Measurements from ENCODE around the gene ASNS.
A peak's percentile ranks its signal among the peaks of the same experiment; 100 is the strongest.

The ASNS gene

DNA sequence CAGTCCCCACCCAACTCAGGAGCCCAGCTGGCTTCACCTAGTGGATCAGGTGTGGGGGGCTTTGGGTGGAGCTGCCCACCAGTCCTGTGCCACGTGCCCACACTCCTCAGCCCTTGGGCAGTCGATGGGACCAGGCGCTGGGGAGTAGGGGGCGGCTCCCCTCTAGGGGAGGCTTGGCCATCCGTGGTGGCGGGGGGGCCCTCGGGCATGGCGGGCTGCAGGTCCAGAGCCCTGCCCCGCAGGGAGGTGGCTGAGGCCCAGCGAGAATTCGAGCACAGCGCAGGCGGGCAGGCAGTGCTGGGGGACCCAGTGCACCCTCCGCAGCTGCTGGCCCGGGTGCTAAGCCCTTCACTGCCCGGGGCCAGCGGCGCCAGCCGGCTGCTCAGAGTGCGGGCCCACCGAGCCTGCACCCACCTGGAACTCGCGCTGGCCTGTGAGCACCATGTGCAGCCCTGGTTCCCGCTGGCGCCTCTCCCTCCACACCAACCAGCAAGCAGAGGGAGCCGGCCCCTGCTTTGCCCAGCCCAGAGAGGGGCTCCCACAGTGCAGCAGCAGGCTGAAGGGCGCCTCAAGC, 29.3 kb downstream of the ASNS start:
- no peak for DNase-seq (ENCODE audit: low read depth)

GRCh38 chr7:97842006-97842405, 30.2 kb downstream of the ASNS start:
- no peak for DNase-seq (ENCODE audit: low read depth)

- peak; percentile 48 for DNase-seq (ENCODE audit: low read depth)
Measured at GRCh38 chr7:97835296-97836138, 36.7 kb downstream of the ASNS start.

DNA sequence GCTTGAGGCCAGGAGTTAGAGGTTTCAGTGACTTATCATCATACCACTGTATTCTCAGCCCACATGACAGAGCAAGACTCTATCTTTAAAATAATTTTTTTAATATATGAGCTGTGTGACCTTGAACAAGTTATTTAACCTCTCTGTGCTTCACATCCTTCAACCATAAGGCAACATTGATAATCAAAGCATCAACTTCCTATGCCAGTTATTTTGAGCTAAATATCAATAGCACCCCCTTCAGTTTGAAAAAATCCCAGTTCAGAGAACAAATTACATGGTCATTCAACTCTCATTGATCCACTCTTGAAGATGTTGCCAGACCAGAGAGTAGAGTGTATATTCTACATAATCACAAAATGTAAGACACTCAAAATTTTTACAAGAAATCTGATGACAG, 53.0 kb downstream of the ASNS start:
- DNase-seq (ENCODE audit: low read depth) = no peak

GRCh38 chr7:97818066-97818663, 54.0 kb downstream of the ASNS start:
- no peak for DNase-seq (ENCODE audit: low read depth)
